Endothelial cell of umbilical vein (primary cell): ENCODE results near the gene C11orf87. TPM values are rescaled to one million over a fixed set of nuclear protein-coding genes. Genes with fewer than 3 reads are reported as not detected.

Experiments used
- BruUV-seq: library from RNA; stranded (reverse); fragments of 400-500 nt; replicated peaks from 2 replicates; lab custom pipeline; 2021; lab: Mats Ljungman, UMichigan
- CTCF ChIA-PET: fragments of 300-600, 350-600 bp; sonication (Branson Sonifier 250); formaldehyde crosslinking; loops from one replicate; lab custom pipeline; 2021; ENCODE audit warnings: antibody characterized with exemption, inconsistent platforms; lab: Charles Lee
- POLR2A ChIA-PET: fragments of 300-600, 350-600 bp; sonication (Branson Sonifier 250); formaldehyde crosslinking; loops from one replicate; lab custom pipeline; 2021; ENCODE audit warnings: antibody characterized with exemption, inconsistent platforms; lab: Charles Lee
- DNase-seq: peaks from one replicate; pipeline ENCODE4 v3.0.0-alpha.2; 2011; ENCODE audit warnings: low read depth, low spot score
- FAIRE-seq: peaks from 2 replicates; lab custom pipeline; 2011; peaks lifted over from hg19 to GRCh38; lab: Jason Lieb, UNC
- H2AFZ ChIP-seq: 2 replicates; pipeline ENCODE4 v1.6.0; 2012; ENCODE audit warnings: low read depth, low read length, control low read depth, inconsistent platforms
- H3K27ac ChIP-seq: 2 replicates; pipeline ENCODE4 v1.5.1; 2011; ENCODE audit warnings: low read depth, mild to moderate bottlenecking, control low read depth, low read length, moderate library complexity; ENCODE audit not compliant: insufficient read depth
- H3K27me3 ChIP-seq, 2 experiments: 2 replicates each; pipeline versions ENCODE4 v1.6.0 to v1.6.1; 2011; ENCODE audit warnings: low read length in 2 of 2, mixed read lengths in 1 of 2; ENCODE audit not compliant: control insufficient read depth in 2 of 2, insufficient read depth in 2 of 2
- H3K36me3 ChIP-seq, 2 experiments: 2 replicates in 1 of 2; 3 replicates in 1 of 2; pipeline ENCODE4 v1.5.1; 2011; ENCODE audit warnings: low read length in 2 of 2, mild to moderate bottlenecking in 1 of 2, moderate library complexity in 1 of 2; ENCODE audit not compliant: control insufficient read depth in 2 of 2, insufficient read depth in 2 of 2; ENCODE audit errors: extremely low read depth in 1 of 2
- H3K4me1 ChIP-seq: 3 replicates; pipeline ENCODE4 v1.5.1; 2011; ENCODE audit warnings: mild to moderate bottlenecking, low read length; ENCODE audit not compliant: control insufficient read depth, insufficient read depth; ENCODE audit errors: extremely low read depth
- H3K4me2 ChIP-seq: 2 replicates; pipeline ENCODE4 v1.6.1; 2011; ENCODE audit warnings: low read length, control low read depth, mixed read lengths; ENCODE audit not compliant: insufficient read depth
- H3K4me3 ChIP-seq, 3 experiments: fragments of 200-600 bp in 1 of 3; sonication (generic), shearing (Covaris generic) in 1 of 3; replicated peaks in 1 of 3; 2 replicates each; pipeline ENCODE4 v1.5.1; 2011 to 2016; ENCODE audit warnings: control low read depth in 3 of 3, low read length in 3 of 3, mild to moderate bottlenecking in 2 of 3, inconsistent platforms in 1 of 3, low read depth in 1 of 3, moderate library complexity in 1 of 3; ENCODE audit not compliant: insufficient read depth in 1 of 3
- H3K79me2 ChIP-seq: 2 replicates; pipeline ENCODE4 v1.6.0; 2012; ENCODE audit warnings: low read length, inconsistent platforms; ENCODE audit not compliant: control insufficient read depth, insufficient read depth
- H3K9ac ChIP-seq: replicated peaks from 2 replicates; pipeline ENCODE3; 2011; ENCODE audit warnings: low read length, control low read depth; ENCODE audit not compliant: insufficient read depth; ENCODE audit errors: extremely low read depth
- H3K9me1 ChIP-seq: replicated peaks from 3 replicates; pipeline ENCODE4 v1.6.0; 2011; ENCODE audit warnings: mild to moderate bottlenecking, low read length; ENCODE audit not compliant: control insufficient read depth, insufficient read depth; ENCODE audit errors: extremely low read depth
- H3K9me3 ChIP-seq: replicated peaks from 2 replicates; pipeline ENCODE4 v1.5.1; 2012; ENCODE audit warnings: low read length, inconsistent platforms; ENCODE audit not compliant: control insufficient read depth, insufficient read depth
- H4K20me1 ChIP-seq: replicated peaks from 2 replicates; pipeline ENCODE3; 2011; ENCODE audit warnings: mild to moderate bottlenecking, low read length; ENCODE audit not compliant: control insufficient read depth, insufficient read depth; ENCODE audit errors: extremely low read depth
- EZH2 ChIP-seq: IDR thresholded peaks from 2 replicates; pipeline ENCODE4 v1.6.1; 2012; ENCODE audit warnings: borderline replicate concordance, low read depth, mild to moderate bottlenecking, moderate library complexity, low read length, inconsistent platforms; ENCODE audit not compliant: severe bottlenecking
- FOS ChIP-seq: IDR thresholded peaks from 2 replicates; pipeline ENCODE4 v1.6.1; 2011; ENCODE audit warnings: mild to moderate bottlenecking, low read length, moderate library complexity, borderline replicate concordance; ENCODE audit not compliant: insufficient read depth
- GATA2 ChIP-seq: IDR thresholded peaks from 2 replicates; pipeline ENCODE4 v1.7.0; 2011; ENCODE audit warnings: low read depth, mild to moderate bottlenecking, moderate library complexity, mixed read lengths, low read length; ENCODE audit not compliant: insufficient read length, insufficient read depth
- JUN ChIP-seq: IDR thresholded peaks from 2 replicates; pipeline ENCODE4 v1.6.1; 2011; ENCODE audit warnings: borderline replicate concordance, low read depth; ENCODE audit not compliant: insufficient read length, insufficient read depth
- MYC ChIP-seq: IDR thresholded peaks from one replicate; pipeline ENCODE4 v1.6.1; 2011; ENCODE audit warnings: mild to moderate bottlenecking, low read depth, low read length
- POLR2A ChIP-seq: IDR thresholded peaks from 2 replicates; pipeline ENCODE4 v1.6.1; 2012; ENCODE audit warnings: low read depth, mild to moderate bottlenecking, control low read depth, low read length
- POLR2AphosphoS5 ChIP-seq: IDR thresholded peaks from 2 replicates; pipeline ENCODE4 v1.6.1; 2012; ENCODE audit warnings: low read depth, mild to moderate bottlenecking, control low read depth, low read length, moderate library complexity; ENCODE audit not compliant: insufficient read depth
- dilution Hi-C: fragments of 300-500 bp; cut with MboI; formaldehyde crosslinking; loops from one replicate; pipeline ENCODE4 v1.15.0; 2019; ENCODE audit warnings: low sequenced_read_pairs; ENCODE audit not compliant: extremely low pct_ligation_motif_present
- intact Hi-C: fragments of 100-400 bp; cut with micrococcal nuclease; formaldehyde crosslinking; loops from one replicate; pipeline ENCODE4 v1.10.0; 2022
- polyA plus RNA-seq, 4 experiments: library from polyadenylated mRNA; depleted of rRNA in 3 of 4; stranded (reverse) in 3 of 4; unstranded in 1 of 4; fragments of >200 nt; gene quantifications; 2 replicates each; pipeline versions ENCODE4 v1.2.1 to v1.2.3, GENCODE V29; 2011 to 2012; ENCODE audit warnings: missing spikeins in 1 of 4
- total RNA-seq: library from RNA; stranded (reverse); gene quantifications from 2 replicates; pipeline ENCODE4 v1.2.3, GENCODE V29; 2021
- TF ChIP-seq, protein P1 (sequence below), 2 donors: IDR thresholded peaks; 1 replicate in 1 of 2; 2 replicates in 1 of 2; pipeline ENCODE4 v1.5.1; 2011; ENCODE audit warnings: low read length in 2 of 2, mild to moderate bottlenecking in 2 of 2, moderate library complexity in 2 of 2, control low read depth in 1 of 2, inconsistent platforms in 1 of 2, low read depth in 1 of 2; ENCODE audit not compliant: insufficient read depth in 1 of 2; ENCODE audit errors: extremely low read depth in 1 of 2
- TF ChIP-seq, protein P2 (sequence below): IDR thresholded peaks from 2 replicates; pipeline ENCODE4 v1.6.1; 2011; ENCODE audit not compliant: insufficient read depth, insufficient read length

C11orf87 gene
- total and polyA plus RNA-seq, 2 donors (not counting 3 experiments of a cell fraction or from before 2014, with no cell fraction given): not detected

DNA sequence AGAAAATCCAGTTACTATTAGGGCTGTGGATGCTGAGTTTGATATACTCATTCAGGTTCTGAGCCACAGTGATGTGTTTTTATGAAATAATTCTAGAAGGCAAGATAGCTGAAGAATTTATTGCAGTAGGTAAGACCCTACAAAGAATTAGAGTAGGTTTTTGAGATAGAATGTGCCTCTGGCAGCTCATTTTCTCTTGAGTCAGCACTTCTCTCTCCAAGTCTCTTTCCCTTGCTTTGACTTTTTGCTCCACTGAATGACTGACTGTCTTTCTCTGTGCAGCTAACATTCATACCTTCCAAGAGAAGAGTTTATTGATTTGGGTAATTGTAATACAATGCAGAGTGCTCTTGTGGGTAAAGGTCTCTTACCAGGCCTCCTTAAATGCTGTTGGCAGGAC, 48.0 kb upstream of the C11orf87 start:
- dilution Hi-C loops (no loop called here), intact Hi-C loops (no loop called here)
- Histone ChIP-seq H3K9ac (no peak overlapping the region), H2AFZ (no peak overlapping the region), H3K4me3 (no peak overlapping the region), H3K4me2 (no peak overlapping the region), H3K79me2 (no peaks in the 10 kb centered on the region), H3K36me3 (no peaks in the 10 kb centered on the region), H3K27ac (no peak overlapping the region), H4K20me1 (no peaks in the 10 kb centered on the region), H3K9me1 (no peaks in the 10 kb centered on the region), H3K9me3 (no peaks in the 10 kb centered on the region), H3K27me3 (no peaks in the 10 kb centered on the region), H3K4me1 (no peaks in the 10 kb centered on the region)
- no TSS peak for BruUV-seq
- TF ChIP-seq GATA2 (no peak), MYC (no peak), JUN (no peak), FOS (no peak), EZH2 (no peak), POLR2A (no peak), POLR2AphosphoS5 (no peak)
- TF ChIP-seq, protein P1, sequence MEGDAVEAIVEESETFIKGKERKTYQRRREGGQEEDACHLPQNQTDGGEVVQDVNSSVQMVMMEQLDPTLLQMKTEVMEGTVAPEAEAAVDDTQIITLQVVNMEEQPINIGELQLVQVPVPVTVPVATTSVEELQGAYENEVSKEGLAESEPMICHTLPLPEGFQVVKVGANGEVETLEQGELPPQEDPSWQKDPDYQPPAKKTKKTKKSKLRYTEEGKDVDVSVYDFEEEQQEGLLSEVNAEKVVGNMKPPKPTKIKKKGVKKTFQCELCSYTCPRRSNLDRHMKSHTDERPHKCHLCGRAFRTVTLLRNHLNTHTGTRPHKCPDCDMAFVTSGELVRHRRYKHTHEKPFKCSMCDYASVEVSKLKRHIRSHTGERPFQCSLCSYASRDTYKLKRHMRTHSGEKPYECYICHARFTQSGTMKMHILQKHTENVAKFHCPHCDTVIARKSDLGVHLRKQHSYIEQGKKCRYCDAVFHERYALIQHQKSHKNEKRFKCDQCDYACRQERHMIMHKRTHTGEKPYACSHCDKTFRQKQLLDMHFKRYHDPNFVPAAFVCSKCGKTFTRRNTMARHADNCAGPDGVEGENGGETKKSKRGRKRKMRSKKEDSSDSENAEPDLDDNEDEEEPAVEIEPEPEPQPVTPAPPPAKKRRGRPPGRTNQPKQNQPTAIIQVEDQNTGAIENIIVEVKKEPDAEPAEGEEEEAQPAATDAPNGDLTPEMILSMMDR (IDR thresholded peaks at IDR 0.05; ENCODE audit: extremely low read depth in 1 of 2, insufficient read depth in 1 of 2, low read depth in 1 of 2, low read length in 2 of 2): no peak
- TF ChIP-seq, protein P2, sequence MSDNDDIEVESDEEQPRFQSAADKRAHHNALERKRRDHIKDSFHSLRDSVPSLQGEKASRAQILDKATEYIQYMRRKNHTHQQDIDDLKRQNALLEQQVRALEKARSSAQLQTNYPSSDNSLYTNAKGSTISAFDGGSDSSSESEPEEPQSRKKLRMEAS: no peak
- ChIA-PET CTCF (no interaction called here), POLR2A (no interaction called here)
- FAIRE-seq (no peak), DNase-seq (no peak)
